A549 treated with Mapracorat at 1 μM for 4 hours (cell line): ENCODE measurements around the gene CD8B2. TPM values are rescaled to one million over a fixed set of nuclear protein-coding genes. Genes with fewer than 3 reads are reported as not detected.

Experiments used
- total RNA-seq: library from RNA; stranded (reverse); fragments of 200-300 nt; extraction: Qiagen RNA extraction; gene quantifications from 5 replicates; pipeline ENCODE4 v1.2.3, GENCODE V29; 2022

The CD8B2 gene
- total RNA-seq: not detected in 5 replicates

DNA sequence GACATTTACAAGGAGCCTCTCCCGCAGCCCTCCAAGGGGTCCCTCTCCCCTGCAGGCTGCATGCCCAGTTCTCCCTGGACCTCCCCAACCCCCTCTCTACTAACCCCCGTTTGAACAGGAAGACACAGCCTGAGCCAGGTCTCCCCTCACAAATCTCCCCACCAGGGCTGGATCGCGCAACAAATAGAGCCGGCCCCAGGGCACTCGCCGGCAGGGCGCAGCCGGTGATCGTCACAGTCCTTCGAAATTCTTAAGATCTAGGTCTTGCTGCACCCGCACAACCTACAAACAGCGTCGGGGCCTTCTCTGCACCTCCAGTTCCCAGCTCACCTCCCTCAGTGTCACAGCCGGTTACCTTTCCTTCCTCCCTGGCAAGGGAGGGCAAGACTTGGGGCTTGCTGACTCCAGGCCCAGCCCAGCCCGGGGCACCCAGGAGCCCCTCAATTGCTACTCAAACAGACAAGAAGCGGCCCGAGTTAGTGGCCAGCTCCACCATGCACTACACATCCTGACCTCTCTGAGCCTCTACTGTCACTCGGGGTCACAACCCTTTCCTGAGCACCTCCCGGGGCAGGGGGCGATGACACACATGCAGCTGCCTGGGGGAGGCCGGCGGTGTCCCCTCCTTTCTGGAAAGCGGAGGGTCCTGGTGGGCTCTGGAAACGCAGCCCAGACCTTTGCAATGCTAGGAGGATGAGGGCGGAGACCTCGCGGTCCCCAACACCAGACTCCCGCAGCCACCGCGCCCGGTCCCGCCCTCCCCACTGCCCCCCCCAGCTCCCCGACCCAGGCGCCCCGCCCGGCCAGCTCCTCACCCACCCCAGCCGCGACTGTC, at the start of gene CD8B2:
TSS of gene CD8B2 (plus strand) at position 814 of the 835 bp plus-strand sequence. CDS start 63 bp downstream, outside the sequence.

GRCh38 chr2:106468107-106468506, 19.1 kb upstream of the CD8B2 start, which contains the start of gene RGPD3:
Gene RGPD3, minus strand, starts transcription at chr2:106468413. Its CDS starts 125 bp downstream, at chr2:106468288.

Other genes starting within 250 kb of the CD8B2 start
- gene RGPD3, start 19.0 kb upstream of the CD8B2 start, total RNA-seq: 0.14 to 0.26 TPM (median 0.16 TPM) in 5 replicates